ENCODE data around the gene VPS16.

VPS16 gene

DNA sequence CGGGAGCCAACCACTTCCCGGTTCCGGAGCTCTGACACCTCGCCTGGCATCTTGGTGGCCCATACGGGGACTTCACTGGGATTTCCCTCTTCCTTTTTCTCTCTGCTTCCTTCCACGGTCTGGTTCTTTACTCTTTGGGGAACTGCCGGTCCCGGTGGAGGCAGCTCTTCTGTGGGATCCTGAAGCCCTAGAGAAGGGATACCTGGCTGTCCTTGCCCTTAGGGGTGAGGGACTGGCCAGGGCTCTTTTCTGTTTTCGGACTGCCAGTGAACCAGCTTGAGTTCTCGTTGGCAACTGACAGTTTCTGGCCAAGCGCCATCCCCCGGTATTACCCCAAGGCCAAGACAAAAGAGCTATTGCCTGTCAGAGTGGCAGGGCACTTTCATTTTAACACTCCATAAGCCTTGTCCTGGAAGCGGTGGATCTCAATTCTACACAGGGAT is 39.2 kb upstream of the VPS16 start:
- Histone ChIP-seq H3K36me3 (ENCODE audit: low read length) (no peaks in the 10 kb centered on the region), H3K79me2 (ENCODE audit: insufficient read depth, low read length) (no peaks in the 10 kb centered on the region), H4K20me1 (ENCODE audit: low read depth, low read length) (no peaks in the 10 kb centered on the region), H3K27ac (ENCODE audit: low read depth, low read length) (no peak overlapping the region), H3K9ac (ENCODE audit: low read length) (no peak overlapping the region), H3K9me2 (replicated peaks; ENCODE audit: insufficient read depth, low read length) (no peaks in the 10 kb centered on the region), H3K4me2 (ENCODE audit: low read depth, low read length, poor library complexity, severe bottlenecking) (no peak overlapping the region), H3K27me3 (ENCODE audit: low read length) (no peaks in the 10 kb centered on the region), H3K9me3 (ENCODE audit: insufficient read depth, low read length) (no peaks in the 10 kb centered on the region), H2AFZ (ENCODE audit: low read depth, low read length, severe bottlenecking) (no peak overlapping the region), H3K4me3 (ENCODE audit: insufficient read depth, low read length, poor library complexity, severe bottlenecking) (no peak overlapping the region), H3F3A (ENCODE audit: insufficient read depth) (no peaks in the 10 kb centered on the region)
- TF ChIP-seq, protein P1, sequence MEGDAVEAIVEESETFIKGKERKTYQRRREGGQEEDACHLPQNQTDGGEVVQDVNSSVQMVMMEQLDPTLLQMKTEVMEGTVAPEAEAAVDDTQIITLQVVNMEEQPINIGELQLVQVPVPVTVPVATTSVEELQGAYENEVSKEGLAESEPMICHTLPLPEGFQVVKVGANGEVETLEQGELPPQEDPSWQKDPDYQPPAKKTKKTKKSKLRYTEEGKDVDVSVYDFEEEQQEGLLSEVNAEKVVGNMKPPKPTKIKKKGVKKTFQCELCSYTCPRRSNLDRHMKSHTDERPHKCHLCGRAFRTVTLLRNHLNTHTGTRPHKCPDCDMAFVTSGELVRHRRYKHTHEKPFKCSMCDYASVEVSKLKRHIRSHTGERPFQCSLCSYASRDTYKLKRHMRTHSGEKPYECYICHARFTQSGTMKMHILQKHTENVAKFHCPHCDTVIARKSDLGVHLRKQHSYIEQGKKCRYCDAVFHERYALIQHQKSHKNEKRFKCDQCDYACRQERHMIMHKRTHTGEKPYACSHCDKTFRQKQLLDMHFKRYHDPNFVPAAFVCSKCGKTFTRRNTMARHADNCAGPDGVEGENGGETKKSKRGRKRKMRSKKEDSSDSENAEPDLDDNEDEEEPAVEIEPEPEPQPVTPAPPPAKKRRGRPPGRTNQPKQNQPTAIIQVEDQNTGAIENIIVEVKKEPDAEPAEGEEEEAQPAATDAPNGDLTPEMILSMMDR (IDR thresholded peaks at IDR 0.05; ENCODE audit: insufficient read depth, low read length, poor library complexity, severe bottlenecking): no peak
- TF ChIP-seq EZH2phosphoT487 (conservative IDR thresholded peaks at IDR 0.05; ENCODE audit: low read length): no peak

DNA sequence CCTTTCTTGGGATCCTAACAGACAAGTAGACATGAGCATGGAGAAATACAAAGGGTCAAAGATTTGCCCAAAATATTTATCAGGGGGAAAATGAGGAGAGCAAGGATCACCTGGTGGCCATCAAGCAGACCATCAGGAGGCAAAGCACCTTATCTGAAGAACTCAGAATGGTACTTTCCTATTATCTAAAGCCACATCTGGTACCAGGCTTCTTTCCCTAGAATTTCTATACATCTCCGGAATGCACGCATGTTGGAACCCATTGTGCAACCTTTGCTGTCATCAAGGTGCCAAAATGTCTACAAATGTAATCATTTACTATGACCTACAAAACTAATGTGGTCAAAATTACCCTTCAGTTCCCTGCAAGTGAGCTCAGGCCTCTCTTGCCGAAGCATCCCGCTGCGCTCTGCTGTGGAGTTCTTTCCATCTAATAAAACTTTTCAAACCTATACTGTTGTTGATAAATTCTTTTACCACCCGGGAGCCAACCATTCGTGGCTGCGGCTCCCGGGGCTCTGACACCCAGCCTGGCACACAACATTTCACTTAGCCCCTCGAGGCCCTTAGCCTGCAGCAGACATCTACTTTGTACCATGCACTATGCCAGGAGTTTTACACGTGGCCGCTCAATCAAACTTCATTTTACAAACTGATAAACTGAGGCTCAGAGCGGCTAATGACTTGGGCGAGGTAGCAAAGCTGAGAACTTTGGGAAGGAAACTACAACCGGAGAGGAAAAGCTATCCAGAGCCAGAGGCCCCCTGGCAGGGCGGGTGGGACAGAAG is 36.3 kb upstream of the VPS16 start:
- Histone ChIP-seq H3F3A (ENCODE audit: insufficient read depth) (no peaks in the 10 kb centered on the region), H3K36me3 (ENCODE audit: low read length) (no peaks in the 10 kb centered on the region), H3K4me3 (ENCODE audit: insufficient read depth, low read length, poor library complexity, severe bottlenecking) (no peak overlapping the region), H3K27ac (ENCODE audit: low read depth, low read length) (no peak overlapping the region), H3K79me2 (ENCODE audit: insufficient read depth, low read length) (no peaks in the 10 kb centered on the region), H4K20me1 (ENCODE audit: low read depth, low read length) (no peaks in the 10 kb centered on the region), H3K4me2 (ENCODE audit: low read depth, low read length, poor library complexity, severe bottlenecking) (no peak overlapping the region), H2AFZ (ENCODE audit: low read depth, low read length, severe bottlenecking) (no peak overlapping the region), H3K9me3 (ENCODE audit: insufficient read depth, low read length) (no peaks in the 10 kb centered on the region), H3K27me3 (ENCODE audit: low read length) (no peaks in the 10 kb centered on the region), H3K9me2 (replicated peaks; ENCODE audit: insufficient read depth, low read length) (no peaks in the 10 kb centered on the region), H3K9ac (ENCODE audit: low read length) (no peak overlapping the region)
- TF ChIP-seq, protein P1 (IDR thresholded peaks at IDR 0.05; ENCODE audit: insufficient read depth, low read length, poor library complexity, severe bottlenecking): no peak
- TF ChIP-seq EZH2phosphoT487 (conservative IDR thresholded peaks at IDR 0.05; ENCODE audit: low read length): no peak

DNA sequence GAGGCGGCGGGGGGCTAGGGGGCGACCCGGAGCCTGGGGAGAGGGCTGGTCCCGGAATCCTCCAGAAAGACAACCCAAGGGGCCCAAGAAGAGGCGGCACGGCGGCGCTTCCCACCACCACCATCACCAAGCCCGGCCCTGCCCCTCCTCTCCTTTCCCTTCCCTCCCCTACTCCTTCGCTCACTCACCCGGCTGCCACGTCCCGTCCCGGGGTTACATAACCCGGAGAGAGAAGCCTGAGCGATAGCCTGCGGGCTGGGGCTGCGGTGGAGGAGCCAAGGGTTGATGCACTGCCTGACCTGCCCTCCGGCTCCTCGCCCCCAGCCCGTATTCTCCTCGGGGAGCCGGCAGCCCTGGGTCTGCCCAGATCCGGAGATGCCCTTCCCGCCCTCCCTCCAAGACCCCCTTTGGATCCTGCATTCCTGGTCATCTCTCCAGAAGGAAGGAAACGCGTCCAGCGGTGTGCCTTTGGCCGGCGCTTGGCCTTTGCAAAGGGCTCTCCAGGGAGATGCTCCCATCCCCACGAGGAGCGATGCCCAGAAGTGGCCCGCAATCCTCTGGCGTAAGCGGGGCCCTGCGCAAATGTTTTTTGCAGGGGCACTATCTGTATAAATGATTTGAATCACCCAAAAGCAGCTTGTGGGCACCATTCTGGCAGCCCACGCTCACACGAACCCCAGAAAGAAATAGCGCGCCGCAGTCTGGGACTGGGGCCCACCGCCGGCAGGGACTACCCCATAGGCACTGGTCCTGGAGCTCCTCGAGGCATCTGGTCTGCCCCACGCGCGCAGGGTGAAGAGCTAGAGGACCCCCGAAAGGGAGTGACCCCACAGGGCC is 35.5 kb upstream of the VPS16 start:
- H3K9ac ChIP-seq (ENCODE audit: low read length): no peak overlapping the region
- H2AFZ ChIP-seq (ENCODE audit: low read depth, low read length, severe bottlenecking): no peak overlapping the region
- no peaks in the 10 kb centered on the region for H3K79me2 ChIP-seq (ENCODE audit: insufficient read depth, low read length)
- H3F3A ChIP-seq (ENCODE audit: insufficient read depth): no peaks in the 10 kb centered on the region
- no peaks in the 10 kb centered on the region for H3K9me2 ChIP-seq (replicated peaks; ENCODE audit: insufficient read depth, low read length)
- H3K4me3 ChIP-seq (ENCODE audit: insufficient read depth, low read length, poor library complexity, severe bottlenecking): no peak overlapping the region
- TF ChIP-seq, protein P1 (IDR thresholded peaks at IDR 0.05; ENCODE audit: insufficient read depth, low read length, poor library complexity, severe bottlenecking): no peak
- no peak for TF ChIP-seq EZH2phosphoT487 (conservative IDR thresholded peaks at IDR 0.05; ENCODE audit: low read length)
- no peaks in the 10 kb centered on the region for H4K20me1 ChIP-seq (ENCODE audit: low read depth, low read length)
- no peaks in the 10 kb centered on the region for H3K27me3 ChIP-seq (ENCODE audit: low read length)
- H3K36me3 ChIP-seq (ENCODE audit: low read length): no peaks in the 10 kb centered on the region
- no peaks in the 10 kb centered on the region for H3K9me3 ChIP-seq (ENCODE audit: insufficient read depth, low read length)
- H3K27ac ChIP-seq (ENCODE audit: low read depth, low read length): no peak overlapping the region
- no peak overlapping the region for H3K4me2 ChIP-seq (ENCODE audit: low read depth, low read length, poor library complexity, severe bottlenecking)

Data from SU-DHL-6 (cell line).